B cell (primary cell): ENCODE data around the gene CCDC6. TPM values are rescaled to one million over a fixed set of nuclear protein-coding genes. Genes with fewer than 3 reads are reported as not detected.

Experiments used
- ATAC-seq: fragments of 200-7000 bp; cut with Tn5 transposase; one replicate; pipeline ENCODE4 v1.10.0; 2021; ENCODE audit warnings: low read depth, mild to moderate bottlenecking, moderate number of reproducible peaks, moderate library complexity
- CTCF ChIA-PET: fragments of 350-600 bp; sonication (Branson Sonifier 250); formaldehyde crosslinking; loops from one replicate; lab custom pipeline; 2021; ENCODE audit warnings: antibody characterized with exemption, inconsistent platforms; lab: Charles Lee
- POLR2A ChIA-PET: fragments of 350-600 bp; sonication (Branson Sonifier 250); formaldehyde crosslinking; loops from one replicate; lab custom pipeline; 2021; ENCODE audit warnings: antibody characterized with exemption; lab: Charles Lee
- DNase-seq: peaks from one replicate; pipeline ENCODE4 v3.0.0; 2013
- H2AFZ ChIP-seq: 2 replicates; pipeline ENCODE4 v1.6.1; 2012; ENCODE audit warnings: mild to moderate bottlenecking, low read depth, low read length; ENCODE audit not compliant: insufficient read depth, poor library complexity, severe bottlenecking
- H3K27ac ChIP-seq, 2 donors: 1 replicate in 1 of 2; 2 replicates in 1 of 2; pipeline ENCODE4 v1.5.1; 2012 to 2013; ENCODE audit warnings: low read length in 2 of 2, mild to moderate bottlenecking in 2 of 2, moderate library complexity in 1 of 2
- H3K27me3 ChIP-seq, 4 experiments: fragments of 200-600 bp in 1 of 4; sonication (generic) in 1 of 4; replicated peaks in 1 of 4; 1 replicate in 2 of 4; 2 replicates in 2 of 4; pipeline versions ENCODE4 v1.6.1 to v1.7.0; 2013 to 2016; ENCODE audit warnings: low read length in 3 of 4, mild to moderate bottlenecking in 2 of 4, mixed read lengths in 1 of 4, moderate library complexity in 1 of 4; ENCODE audit not compliant: insufficient read depth in 4 of 4, control insufficient read depth in 3 of 4; ENCODE audit errors: control extremely low read depth in 1 of 4
- H3K36me3 ChIP-seq, 2 experiments: replicated peaks in 1 of 2; 1 replicate in 1 of 2; 2 replicates in 1 of 2; pipeline versions ENCODE4 v1.6.1 to v1.7.1; 2013; ENCODE audit warnings: low read length in 1 of 2; ENCODE audit not compliant: insufficient read depth in 2 of 2, control insufficient read depth in 1 of 2; ENCODE audit errors: control extremely low read depth in 1 of 2, extremely low read depth in 1 of 2
- H3K4me1 ChIP-seq, 2 donors: fragments of 200-600 bp in 1 of 2; sonication (generic) in 1 of 2; 1 replicate in 1 of 2; 2 replicates in 1 of 2; pipeline versions ENCODE4 v1.5.1 to v1.6.1; 2013 to 2017; ENCODE audit warnings: low read length in 2 of 2; ENCODE audit not compliant: control insufficient read depth in 2 of 2, insufficient read depth in 2 of 2
- H3K4me2 ChIP-seq: replicated peaks from 2 replicates; pipeline ENCODE3; 2012; ENCODE audit warnings: mild to moderate bottlenecking, low read depth, low read length; ENCODE audit not compliant: poor library complexity, severe bottlenecking
- H3K4me3 ChIP-seq, 5 experiments: fragments of 200-600 bp in 1 of 5; sonication (generic) in 1 of 5; 1 replicate in 3 of 5; 2 replicates in 2 of 5; pipeline versions ENCODE4 v1.5.1 to v1.7.0; 2011 to 2016; ENCODE audit warnings: low read length in 4 of 5, mild to moderate bottlenecking in 4 of 5, low read depth in 2 of 5, control low read depth in 1 of 5, moderate library complexity in 1 of 5; ENCODE audit not compliant: insufficient read depth in 1 of 5; ENCODE audit errors: control extremely low read depth in 1 of 5, extremely low read depth in 1 of 5
- H3K79me2 ChIP-seq: fragments of 200-600 bp; sonication (generic); one replicate; pipeline ENCODE4 v1.6.0; 2016; ENCODE audit warnings: low read length; ENCODE audit not compliant: control insufficient read depth, insufficient read depth
- H3K9ac ChIP-seq: fragments of 200-600 bp; sonication (generic); 2 replicates; pipeline ENCODE4 v1.6.1; 2017; ENCODE audit warnings: mild to moderate bottlenecking, low read length, moderate library complexity
- H3K9me3 ChIP-seq, 3 donors: one replicate each; pipeline versions ENCODE4 v1.6.1 to v1.7.1; 2013; ENCODE audit warnings: low read length in 2 of 3; ENCODE audit not compliant: control insufficient read depth in 2 of 3, insufficient read depth in 1 of 3; ENCODE audit errors: control extremely low read depth in 1 of 3
- H4K20me1 ChIP-seq: 2 replicates; pipeline ENCODE4 v1.6.0; 2012; ENCODE audit warnings: mild to moderate bottlenecking, low read length; ENCODE audit not compliant: insufficient read depth, control insufficient read depth, poor library complexity, severe bottlenecking
- H3K27ac Mint-ChIP-seq: one replicate; pipeline ENCODE4 v1.8.0; 2021; ENCODE audit warnings: mixed read lengths
- H3K27me3 Mint-ChIP-seq: one replicate; pipeline ENCODE4 v1.8.0; 2021; ENCODE audit warnings: mixed read lengths
- H3K4me1 Mint-ChIP-seq: one replicate; pipeline ENCODE4 v1.8.0; 2021; ENCODE audit warnings: mixed read lengths
- H3K4me3 Mint-ChIP-seq: one replicate; pipeline ENCODE4 v1.8.0; 2021; ENCODE audit warnings: mixed read lengths
- H3K9me3 Mint-ChIP-seq: one replicate; pipeline ENCODE4 v1.8.0; 2022; ENCODE audit warnings: mixed read lengths; ENCODE audit not compliant: insufficient read depth
- EZH2 ChIP-seq: IDR thresholded peaks from 2 replicates; pipeline ENCODE4 v1.6.1; 2012; ENCODE audit warnings: borderline replicate concordance, low read depth, mild to moderate bottlenecking, moderate library complexity, low read length; ENCODE audit not compliant: insufficient read depth, poor library complexity, severe bottlenecking
- WGBS: methylation state at CpG from one replicate; pipeline ENCODE4 v1.1.5; 2013; ENCODE audit warnings: missing lambda C conversion rate; ENCODE audit not compliant: insufficient coverage; 5-methylcytosine and 5-hydroxymethylcytosine counted together
- intact Hi-C: fragments of 100-400 bp; cut with micrococcal nuclease; formaldehyde crosslinking; loops from one replicate; pipeline ENCODE4 v1.10.0; 2022
- polyA plus RNA-seq: library from polyadenylated mRNA; depleted of rRNA; stranded (reverse); fragments of >200 nt; gene quantifications from 2 replicates; pipeline ENCODE4 v1.2.3, GENCODE V29; 2012
- total RNA-seq, 2 donors: library from RNA; stranded (reverse); fragments of 120-200 nt in 1 of 2; gene quantifications; 1 replicate in 1 of 2; 2 replicates in 1 of 2; pipeline versions ENCODE4 v1.2.3 to v1.2.4, GENCODE V29; 2013 to 2022
- TF ChIP-seq, protein P1 (sequence below): fragments of 200-600 bp; IDR thresholded peaks from one replicate; pipeline ENCODE4 v1.8.0; 2022; ENCODE audit warnings: antibody characterized with exemption, mild to moderate bottlenecking

The CCDC6 gene
- total and polyA plus RNA-seq, 2 donors (not counting 1 experiment from before 2014, with no cell fraction given), result 18.2 to 30.1 TPM

DNA sequence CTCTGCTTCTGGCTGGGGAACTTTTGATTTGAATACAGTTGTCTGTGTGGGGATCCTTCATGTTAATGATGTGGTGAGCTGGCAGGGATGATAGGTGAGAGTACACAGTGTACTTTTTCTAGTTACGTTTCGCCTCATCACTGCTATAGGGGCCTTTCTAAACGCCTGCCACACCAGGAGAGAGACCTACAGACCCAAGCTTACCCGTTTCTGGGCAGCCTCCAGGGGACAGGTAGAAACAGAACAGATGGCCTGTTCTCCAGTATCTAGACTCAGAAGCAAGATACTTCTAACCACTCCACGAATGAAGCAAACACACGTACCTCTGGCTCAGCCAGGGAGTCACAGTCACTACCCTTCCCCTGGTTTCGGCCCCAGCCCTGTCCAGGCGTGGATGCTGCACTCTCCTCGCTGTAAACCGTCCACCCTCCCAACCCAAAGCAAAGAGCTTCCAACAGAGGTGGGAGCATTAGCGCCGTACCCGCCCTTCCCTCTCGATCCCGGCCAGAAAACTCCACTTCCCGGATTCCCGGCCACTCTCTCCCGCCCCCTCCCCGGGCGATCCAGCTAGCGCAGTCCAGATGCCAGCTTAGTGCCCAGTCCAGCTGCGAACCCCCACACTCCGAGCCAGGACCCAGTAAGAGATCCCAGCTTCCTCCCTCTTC lies 1.2 kb downstream of the CCDC6 start:
- intact Hi-C loops, result loop anchor here (5.0 to 10.0 kb wide), 3 partner anchors 98 to 1638 kb away; partner anchors contain the start of genes CISD1, IPMK and TFAM
- Histone ChIP-seq H3K9ac (peak overlapping the region; percentile 86), H3K27ac (peak overlapping the region; percentile 48 to 95), H3K4me3 (peak overlapping the region; percentile 36 to 96 (median 89)), H3K4me1 (peaks cover 49 to 51% of the 10 kb centered on the region in 2 donors), H4K20me1 (peaks cover 29% of the 10 kb centered on the region), H3K4me2 (peak overlapping the region; percentile 90), H3K36me3 (peaks cover 0 to 3% of the 10 kb centered on the region in 2 experiments), H3K79me2 (peaks cover 91% of the 10 kb centered on the region), H3K9me3 (no peaks in the 10 kb centered on the region), H2AFZ (peak overlapping the region; percentile 88), H3K27me3 (no peaks in the 10 kb centered on the region)
- ATAC-seq (peak; percentile 7), DNase-seq (peak; percentile 69)
- ChIA-PET POLR2A (interaction anchor here (0.6 to 1.0 kb wide), 3 partner anchors 20 to 75 kb away, joined by 3 to 4 read pairs (median 3); no protein-coding TSS in a partner anchor), CTCF (interaction anchor here (0.7 to 6.3 kb wide), 10 partner anchors 10 to 1521 kb away, joined by 3 to 175 read pairs (median 10); no protein-coding TSS in a partner anchor)
- Mint-ChIP-seq H3K4me1 (peaks cover 70% of the 10 kb centered on the region), H3K9me3 (no peaks in the 10 kb centered on the region), H3K4me3 (peak overlapping the region; percentile 98), H3K27ac (peak overlapping the region; percentile 96), H3K27me3 (no peaks in the 10 kb centered on the region)
- TF ChIP-seq, protein P1, sequence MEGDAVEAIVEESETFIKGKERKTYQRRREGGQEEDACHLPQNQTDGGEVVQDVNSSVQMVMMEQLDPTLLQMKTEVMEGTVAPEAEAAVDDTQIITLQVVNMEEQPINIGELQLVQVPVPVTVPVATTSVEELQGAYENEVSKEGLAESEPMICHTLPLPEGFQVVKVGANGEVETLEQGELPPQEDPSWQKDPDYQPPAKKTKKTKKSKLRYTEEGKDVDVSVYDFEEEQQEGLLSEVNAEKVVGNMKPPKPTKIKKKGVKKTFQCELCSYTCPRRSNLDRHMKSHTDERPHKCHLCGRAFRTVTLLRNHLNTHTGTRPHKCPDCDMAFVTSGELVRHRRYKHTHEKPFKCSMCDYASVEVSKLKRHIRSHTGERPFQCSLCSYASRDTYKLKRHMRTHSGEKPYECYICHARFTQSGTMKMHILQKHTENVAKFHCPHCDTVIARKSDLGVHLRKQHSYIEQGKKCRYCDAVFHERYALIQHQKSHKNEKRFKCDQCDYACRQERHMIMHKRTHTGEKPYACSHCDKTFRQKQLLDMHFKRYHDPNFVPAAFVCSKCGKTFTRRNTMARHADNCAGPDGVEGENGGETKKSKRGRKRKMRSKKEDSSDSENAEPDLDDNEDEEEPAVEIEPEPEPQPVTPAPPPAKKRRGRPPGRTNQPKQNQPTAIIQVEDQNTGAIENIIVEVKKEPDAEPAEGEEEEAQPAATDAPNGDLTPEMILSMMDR, result no peak
- TF ChIP-seq EZH2, result no peak
- under 1% methylated on average over 23 of the region's 23 CpGs for WGBS
